AG04449 (cell line): ENCODE data around the gene MAP3K20.
"Not testable (repeated sequence)": the region's sequence is repeated elsewhere in the genome, so short reads cannot be mapped to it uniquely, and the experiment has no call there.

Experiments
- CTCF ChIA-PET: fragments of 350-600 bp; formaldehyde crosslinking; extraction: SDS; loops from one replicate; lab custom pipeline; 2021; ENCODE audit warnings: antibody characterized with exemption; lab: Yijun Ruan, JAX
- POLR2A ChIA-PET: fragments of 400-600, 350-600 bp; formaldehyde crosslinking; extraction: SDS; loops from one replicate; lab custom pipeline; 2020; ENCODE audit warnings: antibody characterized with exemption, inconsistent platforms; lab: Yijun Ruan, JAX
- DNase-seq: peaks from one replicate; pipeline ENCODE4 v3.0.0-alpha.2; 2010; ENCODE audit warnings: low read depth, low spot score
- H3K4me3 ChIP-seq: 2 replicates; pipeline ENCODE4 v1.5.1; 2011; ENCODE audit warnings: low read depth, mild to moderate bottlenecking, control low read depth, low read length
- TF ChIP-seq, protein P1 (sequence below): IDR thresholded peaks from one replicate; pipeline ENCODE4 v1.5.1; 2011; ENCODE audit warnings: mild to moderate bottlenecking, moderate library complexity, low read length, control low read depth, inconsistent platforms; ENCODE audit not compliant: insufficient read depth; ENCODE audit errors: missing control alignments

MAP3K20 gene

DNA sequence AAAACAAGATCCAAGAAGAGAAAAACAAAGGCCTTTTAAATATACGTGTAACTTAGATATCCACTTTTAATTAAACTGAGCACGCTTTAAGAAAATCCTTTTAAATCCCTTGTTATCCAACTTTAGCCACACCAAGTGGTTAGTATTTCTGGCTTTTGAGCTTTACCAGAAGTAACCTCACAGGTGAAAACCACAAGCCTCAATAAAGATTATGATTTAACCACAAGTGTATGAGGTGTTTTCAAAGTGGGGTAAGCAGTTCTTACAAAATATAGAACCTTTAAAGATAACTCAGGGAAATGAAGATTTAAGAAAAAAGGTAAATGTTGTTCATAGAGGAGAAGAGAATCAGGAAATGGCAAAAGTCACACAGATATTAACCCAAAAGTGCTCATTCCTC is 220.6 kb downstream of the MAP3K20 start:
- no peak for DNase-seq
- CTCF ChIA-PET: no interaction called here
- no peak overlapping the region for H3K4me3 ChIP-seq
- POLR2A ChIA-PET: no interaction called here
- TF ChIP-seq, protein P1, sequence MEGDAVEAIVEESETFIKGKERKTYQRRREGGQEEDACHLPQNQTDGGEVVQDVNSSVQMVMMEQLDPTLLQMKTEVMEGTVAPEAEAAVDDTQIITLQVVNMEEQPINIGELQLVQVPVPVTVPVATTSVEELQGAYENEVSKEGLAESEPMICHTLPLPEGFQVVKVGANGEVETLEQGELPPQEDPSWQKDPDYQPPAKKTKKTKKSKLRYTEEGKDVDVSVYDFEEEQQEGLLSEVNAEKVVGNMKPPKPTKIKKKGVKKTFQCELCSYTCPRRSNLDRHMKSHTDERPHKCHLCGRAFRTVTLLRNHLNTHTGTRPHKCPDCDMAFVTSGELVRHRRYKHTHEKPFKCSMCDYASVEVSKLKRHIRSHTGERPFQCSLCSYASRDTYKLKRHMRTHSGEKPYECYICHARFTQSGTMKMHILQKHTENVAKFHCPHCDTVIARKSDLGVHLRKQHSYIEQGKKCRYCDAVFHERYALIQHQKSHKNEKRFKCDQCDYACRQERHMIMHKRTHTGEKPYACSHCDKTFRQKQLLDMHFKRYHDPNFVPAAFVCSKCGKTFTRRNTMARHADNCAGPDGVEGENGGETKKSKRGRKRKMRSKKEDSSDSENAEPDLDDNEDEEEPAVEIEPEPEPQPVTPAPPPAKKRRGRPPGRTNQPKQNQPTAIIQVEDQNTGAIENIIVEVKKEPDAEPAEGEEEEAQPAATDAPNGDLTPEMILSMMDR: no peak

DNA sequence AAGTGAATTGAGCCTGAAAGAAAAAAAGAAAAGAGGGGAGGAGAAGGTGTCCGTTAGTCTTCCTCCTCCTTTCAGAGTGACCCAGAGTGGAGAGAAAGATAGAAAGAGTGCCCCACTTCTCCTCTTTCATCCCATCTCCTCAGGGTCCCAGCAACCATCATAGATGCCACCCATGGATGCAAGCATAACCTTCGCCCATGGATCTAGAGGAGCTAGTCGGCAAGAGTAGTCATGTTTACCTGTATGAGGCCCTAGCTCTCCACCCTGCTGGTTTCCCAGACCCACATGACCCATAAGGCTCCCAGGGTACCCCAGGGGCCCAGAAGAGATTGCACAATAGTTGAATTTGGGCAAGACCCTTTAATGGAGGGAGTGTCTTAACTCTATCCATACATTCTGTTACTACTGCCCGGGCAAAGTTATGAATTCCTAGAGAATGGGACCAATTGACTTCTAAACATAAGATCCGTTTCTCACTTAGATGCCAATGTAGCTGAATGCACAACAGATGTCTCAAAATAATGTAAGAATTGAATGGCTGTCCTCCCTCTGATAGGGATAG is 223.0 kb downstream of the MAP3K20 start:
- H3K4me3 ChIP-seq: no peak overlapping the region
- ChIA-PET POLR2A (no interaction called here), CTCF (no interaction called here)
- DNase-seq: no peak
- TF ChIP-seq, protein P1: no peak

DNA sequence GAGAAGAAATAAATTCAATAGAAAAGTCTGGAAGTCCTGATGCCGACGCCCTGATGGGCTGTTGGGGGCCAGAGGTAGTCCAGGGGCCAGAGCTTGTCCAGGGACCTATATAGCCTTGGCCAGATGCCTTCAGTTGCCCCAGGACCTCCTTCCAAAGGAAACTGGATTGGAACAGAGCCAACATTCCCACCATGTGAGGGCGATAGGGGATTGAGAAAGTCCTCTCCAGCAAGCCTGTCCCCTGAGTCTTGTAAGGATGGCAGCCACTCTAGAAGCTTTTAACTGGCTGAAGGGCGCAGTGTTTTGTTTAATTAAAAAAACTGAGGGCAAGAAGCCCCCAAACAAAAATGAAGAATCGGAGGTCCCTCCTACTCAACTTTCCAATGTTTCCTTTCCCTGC is 224.1 kb downstream of the MAP3K20 start:
- TF ChIP-seq, protein P1: no peak
- no peak for DNase-seq
- ChIA-PET CTCF (no interaction called here), POLR2A (no interaction called here)
- H3K4me3 ChIP-seq: no peak overlapping the region

DNA sequence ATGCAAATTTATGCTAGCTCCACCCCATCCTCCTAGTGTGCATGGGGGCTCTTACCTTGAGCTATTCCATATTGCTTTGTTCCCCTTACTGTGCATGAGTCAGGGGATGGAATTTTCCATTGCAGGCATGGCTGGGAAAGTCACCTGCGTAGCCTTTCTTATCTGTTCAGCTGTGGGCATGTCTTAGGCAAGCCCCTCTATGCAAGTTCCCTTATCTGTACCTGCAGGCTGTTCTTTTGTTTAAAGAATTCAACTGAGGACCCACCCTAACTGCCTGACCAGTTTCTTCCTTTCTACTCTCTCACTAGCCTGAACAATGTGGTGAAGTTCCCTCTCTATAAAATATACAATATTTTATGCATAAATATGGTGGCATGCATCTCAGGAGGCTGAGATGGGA is 224.8 kb downstream of the MAP3K20 start:
- no peak for DNase-seq
- ChIA-PET POLR2A (no interaction called here), CTCF (no interaction called here)
- H3K4me3 ChIP-seq: no peak overlapping the region
- TF ChIP-seq, protein P1: no peak

DNA sequence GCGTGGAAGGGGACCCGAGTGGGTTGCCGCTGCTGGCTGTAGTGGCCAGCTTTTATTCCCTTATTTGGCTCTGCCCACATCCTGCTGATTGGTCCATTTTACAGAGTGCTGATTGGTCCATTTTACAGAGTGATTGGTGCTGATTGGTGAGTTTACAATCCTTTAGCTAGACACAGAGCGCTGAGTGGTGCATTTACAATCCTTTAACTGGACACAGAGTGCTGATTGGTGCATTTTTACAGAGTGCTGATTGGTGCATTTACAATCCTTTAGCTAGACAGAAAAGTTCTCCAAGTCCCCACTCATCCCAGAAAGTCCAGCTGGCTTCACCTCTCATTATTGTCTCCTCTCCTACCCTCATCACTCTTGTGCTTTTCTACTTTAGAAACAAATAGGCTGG is 225.9 kb downstream of the MAP3K20 start:
- H3K4me3 ChIP-seq, DNase-seq, CTCF ChIA-PET, POLR2A ChIA-PET: not testable (repeated sequence)

DNA sequence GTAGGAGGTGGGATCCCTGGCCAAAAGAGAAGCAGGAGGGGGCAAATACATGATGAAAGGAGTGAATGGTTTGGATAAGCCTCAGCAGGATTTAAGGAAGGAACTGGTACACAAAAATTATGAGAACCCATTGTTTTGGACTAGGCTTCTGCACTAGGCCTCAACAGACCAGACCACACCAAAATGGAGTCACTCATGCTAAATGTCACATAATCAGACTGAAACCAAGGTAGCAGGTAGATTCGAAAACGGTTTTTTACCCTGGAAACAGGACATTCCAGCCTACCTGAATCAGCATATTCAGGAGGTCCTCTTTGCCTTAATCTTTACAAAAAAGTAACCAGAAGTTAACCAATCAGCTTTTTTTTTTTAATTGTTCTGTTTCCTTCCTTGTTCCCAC is 229.7 kb downstream of the MAP3K20 start:
- TF ChIP-seq, protein P1: no peak
- no peak for DNase-seq
- H3K4me3 ChIP-seq: no peak overlapping the region
- POLR2A ChIA-PET: no interaction called here
- CTCF ChIA-PET: no interaction called here

DNA sequence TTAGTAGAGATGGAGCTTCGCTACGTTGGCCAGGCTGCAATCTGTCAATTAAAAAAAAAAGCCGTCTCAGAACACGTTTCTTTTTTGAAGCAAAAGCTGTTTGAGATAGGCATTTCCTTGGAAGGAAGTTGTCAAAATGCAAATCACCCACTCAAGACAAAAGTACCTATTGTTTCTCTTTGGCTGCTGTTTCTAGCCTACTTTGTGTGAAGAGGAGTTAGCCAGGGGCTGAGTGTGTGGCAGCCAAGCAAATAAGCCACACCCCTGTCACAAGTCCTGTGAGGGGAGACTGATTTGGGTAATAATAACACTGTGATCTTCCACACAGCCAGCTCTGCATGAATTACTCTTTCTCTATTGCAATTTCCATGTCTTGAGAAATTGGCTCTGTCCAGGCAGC is 231.6 kb downstream of the MAP3K20 start:
- no peak overlapping the region for H3K4me3 ChIP-seq
- TF ChIP-seq, protein P1: no peak
- CTCF ChIA-PET: no interaction called here
- DNase-seq: no peak
- POLR2A ChIA-PET: no interaction called here

DNA sequence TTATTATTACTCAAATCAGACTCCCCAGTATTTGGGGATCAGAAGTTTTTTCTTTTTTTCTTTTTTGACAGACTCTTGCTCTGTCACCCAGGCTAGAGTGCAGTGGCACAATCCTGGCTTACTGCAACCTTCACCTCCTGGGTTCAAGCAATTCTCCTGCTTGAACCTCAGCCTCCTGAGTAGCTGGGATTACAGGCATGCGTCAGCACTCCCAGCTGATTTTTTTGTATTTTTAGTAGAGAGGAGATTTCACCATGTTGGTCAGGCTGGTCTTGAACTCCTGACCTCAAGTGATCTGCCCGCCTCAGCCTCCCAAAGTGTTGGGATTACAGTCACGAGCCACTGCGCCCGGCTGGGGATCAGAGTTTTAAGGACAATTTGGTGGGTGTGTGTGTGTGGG is 233.7 kb downstream of the MAP3K20 start:
- DNase-seq, CTCF ChIA-PET, H3K4me3 ChIP-seq, POLR2A ChIA-PET: not testable (repeated sequence)
